Middle frontal gyrus (tissue), 1 donor: ENCODE measurements around the gene STRN4.
"Not testable (repeated sequence)": the region's sequence is repeated elsewhere in the genome, so short reads cannot be mapped to it uniquely, and the experiment has no call there.

Experiments used
- DNase-seq: peaks from one replicate; pipeline ENCODE4 v3.0.0-alpha.2; 2015; ENCODE audit warnings: low spot score; ENCODE audit errors: extremely low spot score

STRN4 gene

DNA sequence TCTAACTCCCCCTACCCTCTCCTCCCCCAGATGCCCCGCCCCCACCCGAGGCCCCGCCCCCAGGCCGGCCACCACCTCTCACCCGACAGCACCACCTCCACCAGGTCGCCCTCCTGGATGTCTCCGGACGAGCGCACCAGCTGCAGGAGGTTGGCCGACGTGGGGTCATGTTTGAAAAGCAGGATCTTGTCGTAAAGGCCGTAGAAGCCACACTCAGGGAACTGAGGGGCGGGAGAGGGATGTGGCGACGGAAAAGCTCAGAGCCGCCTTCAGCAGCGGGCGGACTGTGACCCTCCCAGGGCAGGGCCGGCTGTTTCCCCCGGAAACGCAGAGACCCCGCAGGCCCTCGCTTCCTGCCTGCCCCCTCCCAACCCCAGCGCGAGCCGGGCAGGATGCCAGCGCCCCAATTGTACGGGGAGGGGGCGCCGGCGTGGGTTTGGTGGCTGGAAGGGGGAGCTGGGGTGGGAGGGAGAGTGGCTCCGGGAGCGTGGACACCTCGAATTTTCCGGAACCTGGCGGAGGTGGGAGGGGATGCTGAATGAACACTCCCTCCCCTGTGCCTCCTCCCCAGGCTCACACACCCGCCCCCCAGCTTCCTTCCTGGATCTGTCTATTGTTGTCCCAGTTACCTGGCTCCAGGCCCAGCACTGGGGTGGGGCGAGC is 32.3 kb downstream of the STRN4 start:
- DNase-seq, result no peak

DNA sequence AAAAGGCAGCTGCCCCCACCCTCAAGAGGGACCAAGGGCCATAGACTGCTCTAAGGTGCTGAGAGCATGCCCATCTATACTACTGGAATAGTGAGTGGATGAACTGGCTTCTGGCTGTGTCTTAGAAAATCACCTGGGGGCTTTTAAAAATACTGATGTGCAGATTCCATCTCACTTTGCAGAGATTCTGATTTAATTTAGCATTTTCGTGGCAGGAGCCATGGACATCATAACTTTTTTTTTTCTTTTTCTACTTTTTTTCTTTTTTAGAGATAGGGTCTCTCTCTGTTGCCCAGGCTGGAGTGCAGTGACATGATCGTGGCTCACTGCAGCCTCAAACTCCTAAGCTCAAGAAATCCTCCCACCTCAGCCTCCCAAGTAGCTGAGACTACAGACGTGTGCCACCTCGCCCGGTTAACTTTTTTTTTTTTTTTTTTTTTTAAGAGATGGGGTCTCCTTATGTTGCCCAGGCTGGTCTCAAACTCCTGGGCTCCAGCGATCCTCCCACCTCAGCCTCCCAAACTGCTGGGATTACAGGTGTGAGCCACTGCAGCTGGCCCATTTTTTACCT is 33.4 kb downstream of the STRN4 start:
- not testable (repeated sequence) for DNase-seq

GRCh38 chr19:46710687-46711086 is 35.6 kb downstream of the STRN4 start:
- no peak for DNase-seq

- no peak for DNase-seq
Measured at GRCh38 chr19:46704379-46705076, 41.7 kb downstream of the STRN4 start.

- no peak for DNase-seq
Measured at GRCh38 chr19:46700704-46701103, 45.5 kb downstream of the STRN4 start.

DNA sequence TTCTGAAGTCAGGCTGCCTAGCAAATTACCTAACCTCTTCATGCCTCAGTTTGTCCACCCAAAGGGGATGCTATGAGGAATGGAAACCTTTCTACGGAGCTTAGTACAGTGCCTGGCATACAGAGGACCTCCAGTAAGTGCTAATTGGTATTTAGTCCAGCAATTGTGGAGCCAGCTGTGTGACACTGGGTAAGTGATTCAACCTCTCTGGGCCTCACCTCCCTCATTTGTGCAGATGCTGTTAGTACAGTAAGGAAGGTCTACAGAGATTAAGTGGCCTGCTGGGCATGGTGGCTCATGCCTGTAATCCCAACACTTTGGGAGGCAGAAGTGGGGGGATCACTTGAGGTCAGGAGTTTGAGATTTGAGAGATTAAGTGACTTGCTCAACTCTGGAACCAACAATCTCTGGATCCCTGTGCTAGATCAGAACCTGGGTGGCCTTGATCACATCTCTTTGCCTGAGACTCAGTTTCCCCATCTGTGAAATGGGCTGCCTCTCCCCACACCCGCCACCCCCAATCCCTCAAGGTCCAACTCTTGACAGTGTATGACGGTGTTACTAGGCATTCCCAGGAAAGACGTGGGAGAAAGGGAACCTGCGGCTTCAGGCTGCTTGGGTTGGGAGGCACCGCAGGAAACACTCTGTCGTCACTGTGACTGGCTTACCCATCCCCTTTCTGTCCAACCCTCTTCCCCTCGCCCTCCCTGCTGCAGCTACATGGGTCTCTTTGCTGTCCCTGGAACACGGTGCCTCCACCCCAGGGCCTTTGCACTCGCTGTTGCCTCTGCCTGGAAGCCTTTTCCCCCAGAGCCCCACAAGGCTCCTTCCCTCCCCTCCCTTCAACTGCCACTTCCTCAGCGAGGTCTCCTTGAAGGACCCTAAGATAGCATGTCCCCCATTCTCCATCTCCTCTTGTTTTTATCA is 47.6 kb downstream of the STRN4 start:
- no peak for DNase-seq

- no peak for DNase-seq
Measured at GRCh38 chr19:46697204-46697960, 48.9 kb downstream of the STRN4 start.

GRCh38 chr19:46696866-46697203 is 49.4 kb downstream of the STRN4 start:
- DNase-seq, result no peak

DNA sequence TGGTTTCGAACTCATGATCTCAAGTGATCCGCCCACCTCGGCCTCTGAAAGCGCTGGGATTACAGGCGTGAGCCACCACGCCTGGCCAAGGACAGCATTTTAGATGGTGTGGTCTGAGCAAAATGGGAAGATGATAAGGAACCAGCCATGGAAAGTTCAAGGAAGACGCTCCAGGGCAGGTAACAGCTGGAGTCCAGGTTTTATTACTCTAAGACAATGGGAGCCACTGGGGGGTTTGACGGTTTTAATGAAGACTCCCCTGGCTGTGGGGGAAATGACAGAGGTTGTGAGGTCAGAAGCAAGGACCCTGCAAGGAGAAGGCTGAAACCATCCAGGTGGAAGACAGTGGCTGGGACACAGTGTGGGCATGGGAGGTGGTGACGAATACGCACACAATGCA is 50.2 kb downstream of the STRN4 start:
- no peak for DNase-seq

DNA sequence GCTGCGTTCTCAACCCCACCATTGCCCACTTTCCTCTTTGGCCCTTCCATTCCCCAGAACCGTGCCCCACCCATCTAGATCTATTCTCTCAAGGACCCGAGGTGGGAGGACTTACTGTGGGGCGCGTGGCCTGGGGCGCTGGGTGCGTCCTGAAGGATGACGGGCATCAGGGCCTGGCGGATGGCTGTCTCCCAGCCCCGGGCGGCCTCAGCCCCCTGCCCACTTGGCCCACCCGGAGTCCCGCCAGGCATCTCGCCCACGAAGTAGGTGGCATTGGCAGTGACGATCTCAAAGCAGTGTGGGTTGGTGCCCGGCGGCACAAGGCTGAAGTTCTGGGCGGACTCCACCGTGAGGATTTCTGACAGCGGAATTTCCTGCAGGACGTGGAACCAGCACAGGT is 52.5 kb downstream of the STRN4 start:
- DNase-seq, result no peak

- no peak for DNase-seq
Measured at GRCh38 chr19:46692918-46693722, 53.1 kb downstream of the STRN4 start.

DNA sequence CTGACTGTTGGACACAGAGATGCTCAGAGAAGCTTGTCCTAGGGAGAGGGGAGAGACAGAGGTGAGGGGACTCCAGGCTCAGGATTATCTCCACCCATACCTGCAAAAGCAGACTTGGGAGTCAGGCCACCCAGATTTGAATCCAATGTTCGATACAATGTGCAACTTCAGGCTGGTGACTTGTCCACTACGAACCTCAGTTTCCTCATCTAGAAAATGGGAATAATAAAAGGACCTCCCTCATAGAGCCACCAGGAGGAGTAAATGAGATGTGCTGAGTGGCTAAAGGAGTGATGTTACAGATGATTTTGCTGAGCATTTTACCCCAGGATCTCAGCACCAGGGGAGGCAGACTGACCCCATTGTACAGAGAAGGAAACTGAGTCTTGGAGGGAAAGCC is 54.3 kb downstream of the STRN4 start:
- no peak for DNase-seq

DNA sequence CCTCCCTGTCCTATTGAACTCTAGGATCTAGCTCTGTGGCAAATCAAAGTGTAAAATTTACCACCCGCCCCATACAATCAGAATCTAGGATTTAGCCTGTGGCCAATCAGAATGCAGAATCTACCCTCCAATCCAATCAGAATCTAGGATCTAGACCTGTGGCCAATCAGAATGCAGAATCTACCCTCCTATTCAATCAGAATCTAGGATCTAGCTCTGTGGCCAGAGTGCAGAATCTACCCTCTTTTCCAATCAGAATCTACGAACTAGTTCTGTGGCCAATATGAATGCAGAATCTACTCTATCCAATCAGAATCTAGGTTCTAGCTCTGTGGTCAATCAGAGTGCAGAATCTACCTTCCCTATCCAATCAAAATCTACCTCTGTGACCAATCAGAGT is 55.1 kb downstream of the STRN4 start:
- no peak for DNase-seq

GRCh38 chr19:46689358-46689757 is 56.9 kb downstream of the STRN4 start:
- DNase-seq, result no peak

DNA sequence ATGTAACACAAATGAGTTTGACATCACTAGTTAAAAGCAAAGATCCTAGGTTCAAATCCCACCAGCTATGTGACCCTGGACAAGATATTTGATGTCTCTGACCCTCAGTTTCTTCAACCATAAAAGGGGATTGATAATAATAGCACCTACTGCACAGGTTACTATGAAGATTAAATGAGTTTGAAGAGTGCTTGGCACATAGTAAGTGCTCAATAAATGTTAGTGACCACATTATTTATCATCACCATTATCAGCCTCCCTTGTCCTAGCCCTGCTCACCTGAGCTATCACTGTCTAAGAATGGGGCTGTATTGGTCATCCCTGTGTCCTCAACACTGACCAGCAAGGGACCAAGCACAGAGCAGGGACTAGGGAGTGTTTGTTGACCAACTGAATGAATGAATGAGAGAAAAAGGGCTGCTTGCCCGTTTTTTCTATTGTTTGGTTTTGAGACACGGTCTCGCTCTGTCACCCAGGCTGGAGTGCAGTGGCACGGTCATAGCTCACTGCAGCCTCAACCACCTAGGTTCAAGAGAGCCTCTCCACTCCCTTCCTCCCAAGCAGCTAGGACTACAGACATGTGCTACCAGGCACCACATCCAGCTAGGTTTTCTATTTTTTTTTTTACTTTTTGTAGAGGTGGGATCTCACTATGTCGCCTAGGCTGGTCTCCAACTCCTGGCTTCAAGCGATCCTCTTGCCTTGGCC is 58.7 kb downstream of the STRN4 start:
- DNase-seq, result no peak

GRCh38 chr19:46685189-46685588 is 61.1 kb downstream of the STRN4 start:
- DNase-seq, result no peak

- no peak for DNase-seq
Measured at GRCh38 chr19:46678110-46678732, 68.0 kb downstream of the STRN4 start.

- no peak for DNase-seq
Measured at GRCh38 chr19:46674416-46675178, 71.7 kb downstream of the STRN4 start.
